Stimulated activated CD4-positive, alpha-beta T cell treated with anti-CD3 and anti-CD28 coated beads, Interleukin-2, amount 100 ng/mL, for 48 hours (primary cell): ENCODE measurements around the gene PGAM4.
"Not testable (repeated sequence)": the region's sequence is repeated elsewhere in the genome, so short reads cannot be mapped to it uniquely, and the experiment has no call there.

Experiments used
- DNase-seq, 2 donors: peaks; one replicate each; pipeline ENCODE4 v3.0.0-alpha.2; 2020

The PGAM4 gene

GRCh38 chrX:77969538-77969937, at the start of gene PGAM4:
Gene PGAM4 (minus strand): TSS chrX:77969638. CDS start chrX:77969638, 0 bp downstream.
- DNase-seq: no peak

- DNase-seq: no peak
These were observed 42.4 kb upstream of the PGAM4 start for GRCh38 chrX:78011846-78012245.

GRCh38 chrX:77979870-77980269, 10.4 kb upstream of the PGAM4 start:
- DNase-seq: no peak

GRCh38 chrX:77977518-77977917, 8.1 kb upstream of the PGAM4 start:
- no peak for DNase-seq

GRCh38 chrX:77977095-77977494, 7.7 kb upstream of the PGAM4 start:
- no peak for DNase-seq

- DNase-seq: no peak
These were observed 6.3 kb upstream of the PGAM4 start for GRCh38 chrX:77975755-77976154.

GRCh38 chrX:77967631-77968030, 1.8 kb downstream of the PGAM4 start:
- no peak for DNase-seq

- no peak for DNase-seq
These were observed 3.1 kb downstream of the PGAM4 start for GRCh38 chrX:77966361-77966760.

GRCh38 chrX:77962068-77962902, 7.2 kb downstream of the PGAM4 start:
- DNase-seq: no peak

- no peak for DNase-seq
These were observed 8.4 kb downstream of the PGAM4 start for GRCh38 chrX:77961063-77961462.

- no peak for DNase-seq
These were observed 8.9 kb downstream of the PGAM4 start for GRCh38 chrX:77960567-77960966.

GRCh38 chrX:77953708-77954107, 15.7 kb downstream of the PGAM4 start:
- no peak for DNase-seq

- DNase-seq: no peak
These were observed 16.1 kb downstream of the PGAM4 start for GRCh38 chrX:77953302-77953701.

GRCh38 chrX:77952173-77952572, 17.3 kb downstream of the PGAM4 start:
- no peak for DNase-seq

- no peak for DNase-seq
These were observed 19.6 kb downstream of the PGAM4 start for GRCh38 chrX:77949840-77950239.

GRCh38 chrX:77946571-77946970, 22.9 kb downstream of the PGAM4 start:
- DNase-seq: no peak

- no peak for DNase-seq
These were observed 23.4 kb downstream of the PGAM4 start for GRCh38 chrX:77945910-77946545.

GRCh38 chrX:77945031-77945430, 24.4 kb downstream of the PGAM4 start:
- DNase-seq: not testable (repeated sequence)

- no peak for DNase-seq
These were observed 31.3 kb downstream of the PGAM4 start for GRCh38 chrX:77938083-77938680.

- no peak for DNase-seq
These were observed 32.1 kb downstream of the PGAM4 start for GRCh38 chrX:77937291-77937690.

- DNase-seq: no peak
These were observed 33.1 kb downstream of the PGAM4 start for GRCh38 chrX:77936299-77936698.

GRCh38 chrX:77935886-77936285, 33.6 kb downstream of the PGAM4 start:
- DNase-seq: no peak

- no peak for DNase-seq
These were observed 38.9 kb downstream of the PGAM4 start for GRCh38 chrX:77930581-77930980.

- DNase-seq: no peak
These were observed 43.7 kb downstream of the PGAM4 start for GRCh38 chrX:77925764-77926163.
